Osteoblast (primary cell): ENCODE measurements around the gene PC. TPM values are rescaled to one million over a fixed set of nuclear protein-coding genes. Genes with fewer than 3 reads are reported as not detected.
"Not testable (repeated sequence)": the region's sequence is repeated elsewhere in the genome, so short reads cannot be mapped to it uniquely, and the experiment has no call there.

Experiments
- DNase-seq: peaks from one replicate; pipeline ENCODE4 v3.0.0; 2011; ENCODE audit warnings: low spot score, mixed read lengths; ENCODE audit not compliant: insufficient read length; ENCODE audit errors: missing footprints
- H2AFZ ChIP-seq: 2 replicates; pipeline ENCODE4 v1.6.0; 2011; ENCODE audit warnings: mild to moderate bottlenecking, low read length
- H3K27ac ChIP-seq: 2 replicates; pipeline ENCODE4 v1.5.1; 2011; ENCODE audit warnings: mild to moderate bottlenecking, low read depth, low read length, moderate library complexity
- H3K27me3 ChIP-seq: 2 replicates; pipeline ENCODE4 v1.6.0; 2012; ENCODE audit warnings: mild to moderate bottlenecking, control low read depth, inconsistent platforms, low read length, moderate library complexity; ENCODE audit not compliant: insufficient read depth
- H3K36me3 ChIP-seq: 2 replicates; pipeline ENCODE4 v1.5.1; 2011; ENCODE audit warnings: mild to moderate bottlenecking, low read length, control low read depth, moderate library complexity; ENCODE audit not compliant: insufficient read depth
- H3K4me1 ChIP-seq: 2 replicates; pipeline ENCODE4 v1.5.1; 2011; ENCODE audit warnings: mild to moderate bottlenecking, low read length, control low read depth, moderate library complexity; ENCODE audit not compliant: insufficient read depth
- H3K4me2 ChIP-seq: 2 replicates; pipeline ENCODE4 v1.6.0; 2011; ENCODE audit warnings: mild to moderate bottlenecking, low read length; ENCODE audit not compliant: insufficient read depth
- H3K4me3 ChIP-seq: fragments of 200-600 bp; sonication (generic); 3 replicates; pipeline ENCODE4 v1.5.1; 2012; ENCODE audit warnings: mild to moderate bottlenecking, low read length, inconsistent platforms; ENCODE audit not compliant: insufficient read depth
- H3K79me2 ChIP-seq: 2 replicates; pipeline ENCODE4 v1.6.0; 2012; ENCODE audit warnings: mild to moderate bottlenecking, low read length, control low read depth, inconsistent platforms; ENCODE audit not compliant: insufficient read depth
- H3K9me3 ChIP-seq: 2 replicates; pipeline ENCODE4 v1.5.1; 2011; ENCODE audit warnings: low read depth, low read length, control low read depth
- H4K20me1 ChIP-seq: 2 replicates; pipeline ENCODE4 v1.6.0; 2012; ENCODE audit warnings: mild to moderate bottlenecking, low read length, control low read depth; ENCODE audit not compliant: insufficient read depth
- total RNA-seq: library from RNA; depleted of rRNA; stranded (reverse); fragments of >200 nt; gene quantifications from 2 replicates; pipeline ENCODE4 v1.2.3, GENCODE V29; 2012
- TF ChIP-seq, protein P1 (sequence below): IDR thresholded peaks from 2 replicates; pipeline ENCODE4 v1.5.1; 2011; ENCODE audit warnings: mild to moderate bottlenecking, low read depth, low read length, moderate library complexity; ENCODE audit errors: extremely low read depth

Gene PC
- total RNA-seq, 1 donor = 48.5 TPM

DNA sequence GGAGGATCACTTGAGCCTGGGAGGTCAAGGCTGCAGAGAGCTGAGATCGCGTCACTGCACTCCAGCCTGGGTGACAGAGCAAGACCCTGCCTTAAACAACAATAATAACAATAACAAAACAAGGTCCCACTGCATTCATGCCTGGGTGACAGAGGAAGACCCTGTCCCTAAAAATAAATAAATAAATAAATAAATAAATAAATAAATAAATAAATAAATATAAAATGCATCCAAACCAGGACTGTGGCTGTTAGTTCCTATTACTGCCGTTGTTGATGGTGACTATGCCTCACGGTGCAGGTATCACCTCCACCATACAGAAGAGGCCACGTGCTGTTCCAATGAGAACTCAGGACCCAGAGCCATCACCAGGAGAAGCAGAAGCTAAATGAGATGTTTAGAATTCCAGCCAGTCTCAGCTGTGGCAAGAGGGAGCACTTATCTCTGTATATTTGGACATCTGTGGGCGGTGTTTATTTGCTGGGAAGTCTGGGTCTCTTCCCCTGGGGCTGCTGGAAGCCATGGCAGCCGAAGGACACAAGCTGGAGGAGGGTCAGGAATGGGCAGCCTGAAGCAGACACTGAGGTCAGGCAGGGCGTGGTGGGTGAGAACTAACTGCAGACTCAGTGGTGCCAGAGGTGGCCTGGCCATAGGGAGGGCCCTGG is 38.6 kb upstream of the PC start:
- Histone ChIP-seq H3K4me2 (peak overlapping the region; percentile 24), H3K4me1 (peaks cover 7% of the 10 kb centered on the region), H3K36me3 (no peaks in the 10 kb centered on the region), H2AFZ (peak overlapping the region; percentile 47), H3K27ac (peak overlapping the region; percentile 1), H3K9me3 (no peaks in the 10 kb centered on the region), H3K4me3 (no peak overlapping the region), H4K20me1 (no peaks in the 10 kb centered on the region), H3K27me3 (no peaks in the 10 kb centered on the region), H3K79me2 (no peaks in the 10 kb centered on the region)
- TF ChIP-seq, protein P1, sequence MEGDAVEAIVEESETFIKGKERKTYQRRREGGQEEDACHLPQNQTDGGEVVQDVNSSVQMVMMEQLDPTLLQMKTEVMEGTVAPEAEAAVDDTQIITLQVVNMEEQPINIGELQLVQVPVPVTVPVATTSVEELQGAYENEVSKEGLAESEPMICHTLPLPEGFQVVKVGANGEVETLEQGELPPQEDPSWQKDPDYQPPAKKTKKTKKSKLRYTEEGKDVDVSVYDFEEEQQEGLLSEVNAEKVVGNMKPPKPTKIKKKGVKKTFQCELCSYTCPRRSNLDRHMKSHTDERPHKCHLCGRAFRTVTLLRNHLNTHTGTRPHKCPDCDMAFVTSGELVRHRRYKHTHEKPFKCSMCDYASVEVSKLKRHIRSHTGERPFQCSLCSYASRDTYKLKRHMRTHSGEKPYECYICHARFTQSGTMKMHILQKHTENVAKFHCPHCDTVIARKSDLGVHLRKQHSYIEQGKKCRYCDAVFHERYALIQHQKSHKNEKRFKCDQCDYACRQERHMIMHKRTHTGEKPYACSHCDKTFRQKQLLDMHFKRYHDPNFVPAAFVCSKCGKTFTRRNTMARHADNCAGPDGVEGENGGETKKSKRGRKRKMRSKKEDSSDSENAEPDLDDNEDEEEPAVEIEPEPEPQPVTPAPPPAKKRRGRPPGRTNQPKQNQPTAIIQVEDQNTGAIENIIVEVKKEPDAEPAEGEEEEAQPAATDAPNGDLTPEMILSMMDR = no peak
- peak; percentile 92 for DNase-seq

DNA sequence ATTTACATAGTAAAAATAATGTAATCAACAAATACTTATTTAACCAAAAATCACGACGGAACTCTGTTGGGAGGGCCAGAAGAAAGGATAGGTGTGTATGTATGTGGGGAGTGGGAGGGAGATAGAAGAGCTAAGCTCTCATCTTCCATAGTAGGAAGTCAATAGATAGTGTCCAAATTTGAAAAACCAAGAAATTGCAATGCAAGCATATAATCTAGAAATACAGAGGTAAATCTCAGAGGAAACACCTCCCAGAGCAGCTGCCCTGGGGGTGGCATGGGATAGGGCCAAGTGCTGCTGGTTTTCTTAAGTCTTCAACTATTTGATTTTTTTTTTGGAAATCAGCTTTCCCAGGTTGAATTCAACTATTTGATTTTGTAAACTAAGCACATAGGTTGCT is 33.9 kb upstream of the PC start:
- Histone ChIP-seq H3K4me2 (no peak overlapping the region), H3K36me3 (no peaks in the 10 kb centered on the region), H3K9me3 (no peaks in the 10 kb centered on the region), H3K79me2 (no peaks in the 10 kb centered on the region), H2AFZ (no peak overlapping the region), H3K4me3 (no peak overlapping the region), H3K27ac (no peak overlapping the region), H3K27me3 (no peaks in the 10 kb centered on the region), H4K20me1 (no peaks in the 10 kb centered on the region), H3K4me1 (peaks cover 4% of the 10 kb centered on the region)
- no peak for DNase-seq
- TF ChIP-seq, protein P1 = no peak

DNA sequence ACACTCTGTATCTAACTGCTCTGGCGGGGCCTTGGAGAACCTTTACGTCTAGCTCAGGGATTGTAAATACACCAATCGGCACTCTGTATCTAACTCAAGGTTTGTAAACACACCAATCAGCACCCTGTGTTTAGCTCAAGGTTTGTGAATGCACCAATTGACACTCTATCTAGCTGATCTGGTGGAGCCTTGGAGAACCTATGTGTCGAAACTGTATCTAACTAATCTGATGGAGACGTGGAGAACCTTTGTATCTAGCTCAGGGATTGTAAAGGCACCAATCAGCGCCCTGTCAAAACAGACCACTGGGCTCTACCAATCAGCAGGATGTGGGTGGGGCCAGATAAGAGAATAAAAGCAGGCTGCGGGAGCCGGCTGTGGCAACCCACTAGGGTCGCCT is 31.2 kb upstream of the PC start:
- H3K4me3 ChIP-seq = not testable (repeated sequence)

DNA sequence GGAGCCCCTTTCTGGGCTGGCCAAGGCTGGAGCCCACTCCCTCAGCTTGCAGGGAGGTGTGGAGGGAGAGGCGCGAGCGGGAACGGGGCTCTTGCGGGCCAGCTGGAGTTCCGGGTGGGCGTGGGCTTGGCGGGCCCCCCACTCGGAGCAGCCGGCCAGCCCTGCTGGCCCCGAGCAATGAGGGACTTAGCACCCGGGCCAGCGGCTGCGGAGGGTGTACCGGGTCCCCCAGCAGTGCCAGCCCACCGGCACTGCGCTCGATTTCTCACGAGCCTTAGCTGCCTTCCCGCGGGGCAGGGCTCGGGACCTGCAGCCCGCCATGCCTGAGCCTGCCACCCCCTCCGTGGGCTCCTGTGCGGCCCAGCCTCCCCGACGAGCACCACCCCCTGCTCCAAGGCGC is 30.6 kb upstream of the PC start:
- H3K4me2 ChIP-seq, H3K27me3 ChIP-seq, H4K20me1 ChIP-seq, H3K27ac ChIP-seq, H3K4me3 ChIP-seq, H3K79me2 ChIP-seq, H2AFZ ChIP-seq, H3K9me3 ChIP-seq, DNase-seq, H3K36me3 ChIP-seq, H3K4me1 ChIP-seq: not testable (repeated sequence)

More for the DNA sequence above, 31.2 kb upstream of the PC start:
- not testable (repeated sequence) for H3K36me3 ChIP-seq, H4K20me1 ChIP-seq, H3K27ac ChIP-seq, H3K9me3 ChIP-seq, H3K27me3 ChIP-seq, H3K4me2 ChIP-seq, H2AFZ ChIP-seq, H3K79me2 ChIP-seq, H3K4me1 ChIP-seq, DNase-seq

DNA sequence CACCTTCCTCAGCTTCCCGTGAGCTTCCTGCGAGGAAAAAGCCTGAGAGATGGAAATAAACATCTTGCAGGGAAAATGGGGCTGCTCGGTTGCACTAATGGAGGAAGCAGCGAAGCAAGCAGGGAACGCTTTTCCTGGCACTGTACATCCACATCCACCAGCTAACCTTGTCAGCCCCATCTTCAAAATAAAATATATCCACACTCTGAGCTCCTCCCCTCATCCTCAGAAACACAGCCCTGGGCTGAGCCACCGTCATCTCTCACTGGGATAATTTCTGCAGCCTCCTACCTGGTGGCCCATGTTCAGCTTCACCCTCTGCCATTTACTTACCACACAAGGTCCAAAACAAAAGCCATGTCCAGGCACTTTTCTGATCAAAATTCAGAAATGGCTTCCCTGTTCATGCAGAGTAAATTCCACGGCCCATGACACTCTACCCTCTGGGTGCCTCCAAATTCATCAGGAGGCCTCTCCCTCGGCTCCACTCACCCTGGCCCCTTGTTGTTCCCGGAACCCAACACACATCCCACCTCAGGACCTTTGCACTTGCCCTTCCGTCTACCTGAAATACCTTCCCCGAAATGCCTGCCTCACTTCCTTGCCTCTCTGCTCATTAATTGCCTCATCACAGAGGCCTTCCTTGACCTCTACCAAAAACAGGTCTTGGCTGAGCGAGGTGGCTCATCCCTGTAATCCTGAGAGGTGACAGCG is 29.9 kb upstream of the PC start:
- peak; percentile 84 for DNase-seq
- Histone ChIP-seq H3K27me3 (no peaks in the 10 kb centered on the region), H4K20me1 (no peaks in the 10 kb centered on the region), H2AFZ (no peak overlapping the region), H3K4me1 (peaks cover 7% of the 10 kb centered on the region), H3K4me3 (no peak overlapping the region), H3K27ac (no peak overlapping the region), H3K79me2 (no peaks in the 10 kb centered on the region), H3K36me3 (no peaks in the 10 kb centered on the region), H3K9me3 (no peaks in the 10 kb centered on the region), H3K4me2 (no peak overlapping the region)
- TF ChIP-seq, protein P1 = no peak
